ENCODE data around the gene FADS2.
A peak's percentile ranks its signal among the peaks of the same experiment; 100 is the strongest.
"Not testable (repeated sequence)": the region's sequence is repeated elsewhere in the genome, so short reads cannot be mapped to it uniquely, and the experiment has no call there.

Gene FADS2

GRCh38 chr11:61871158-61871597 is 43.1 kb downstream of the FADS2 start:
- peak; percentile 90 for DNase-seq

GRCh38 chr11:61872935-61873565 is 45.0 kb downstream of the FADS2 start:
- DNase-seq, result no peak

GRCh38 chr11:61873588-61874376 is 45.7 kb downstream of the FADS2 start:
- no peak for DNase-seq

- DNase-seq, result no peak
Measured at GRCh38 chr11:61874377-61874809, 46.3 kb downstream of the FADS2 start.

GRCh38 chr11:61874853-61875252 is 46.8 kb downstream of the FADS2 start:
- no peak for DNase-seq

- DNase-seq, result no peak
Measured at GRCh38 chr11:61875698-61876097, 47.6 kb downstream of the FADS2 start.

- no peak for DNase-seq
Measured at GRCh38 chr11:61879152-61879551, 51.1 kb downstream of the FADS2 start.

- DNase-seq, result no peak
Measured at GRCh38 chr11:61880031-61880430, 51.9 kb downstream of the FADS2 start.

GRCh38 chr11:61880454-61880853 is 52.4 kb downstream of the FADS2 start:
- no peak for DNase-seq

GRCh38 chr11:61881397-61881796 is 53.3 kb downstream of the FADS2 start:
- DNase-seq, result no peak

GRCh38 chr11:61882267-61882666 is 54.2 kb downstream of the FADS2 start:
- not testable (repeated sequence) for DNase-seq

GRCh38 chr11:61882879-61883278 is 54.8 kb downstream of the FADS2 start:
- no peak for DNase-seq

- DNase-seq, result no peak
Measured at GRCh38 chr11:61883327-61883726, 55.2 kb downstream of the FADS2 start.

- DNase-seq, result no peak
Measured at GRCh38 chr11:61883947-61884346, 55.8 kb downstream of the FADS2 start.

GRCh38 chr11:61885166-61885778 is 57.2 kb downstream of the FADS2 start:
- peak; percentile 20 for DNase-seq

GRCh38 chr11:61885784-61886580 is 57.9 kb downstream of the FADS2 start:
- DNase-seq, result no peak

GRCh38 chr11:61886643-61887042 is 58.5 kb downstream of the FADS2 start:
- no peak for DNase-seq

GRCh38 chr11:61887839-61888494 is 59.9 kb downstream of the FADS2 start:
- no peak for DNase-seq

GRCh38 chr11:61888590-61888989 is 60.5 kb downstream of the FADS2 start:
- no peak for DNase-seq

GRCh38 chr11:61889831-61890230 is 61.7 kb downstream of the FADS2 start:
- no peak for DNase-seq

GRCh38 chr11:61890529-61891330 is 62.6 kb downstream of the FADS2 start:
- DNase-seq, result peak; percentile 67
